ENCODE results near the gene GRK5.
A peak's percentile ranks its signal among the peaks of the same experiment; 100 is the strongest.
"Not testable (repeated sequence)": the region's sequence is repeated elsewhere in the genome, so short reads cannot be mapped to it uniquely, and the experiment has no call there.

The GRK5 gene

DNA sequence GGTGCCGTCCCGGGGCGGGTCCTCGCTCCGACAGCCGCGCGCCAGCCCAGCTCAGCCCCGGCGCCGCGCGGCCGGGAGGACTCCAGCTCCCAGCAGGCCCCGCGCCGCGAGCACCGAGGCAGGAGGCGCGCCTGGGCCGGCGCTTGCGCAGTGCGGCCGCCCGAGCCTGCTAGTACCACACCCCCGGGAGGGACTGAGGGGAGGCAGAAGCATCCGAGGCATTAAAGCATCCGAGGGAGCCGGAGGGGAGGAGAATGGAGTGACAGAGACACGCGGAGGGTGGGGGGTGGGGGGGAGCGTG is at the start of gene GRK5:
TSS of gene GRK5 (plus strand) at position 206 of the 301 bp plus-strand sequence. CDS start 347 bp downstream, outside the sequence.
- DNase-seq: peak; percentile 82

DNA sequence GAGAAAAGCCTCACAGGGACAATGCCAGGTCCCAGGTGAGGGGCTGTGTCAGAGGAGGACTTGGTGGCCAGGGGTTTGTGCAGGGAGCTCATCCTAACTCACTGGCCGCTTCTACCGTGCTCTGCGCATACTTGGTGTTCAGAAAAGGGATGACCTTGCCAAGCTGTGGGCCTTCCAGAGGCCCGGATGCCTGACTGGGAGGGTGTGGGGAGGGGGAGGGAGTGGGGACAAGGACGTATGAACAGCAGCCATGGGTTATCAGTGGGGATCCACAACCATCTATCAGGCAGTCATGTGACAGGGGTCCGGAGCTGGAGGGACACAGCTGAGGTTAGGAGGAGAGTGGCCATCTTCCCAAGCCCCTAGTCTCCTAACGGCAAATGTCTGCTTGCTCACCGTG is 48.0 kb upstream of the GRK5 start:
- DNase-seq: no peak

GRCh38 chr10:119161680-119162451 is 45.5 kb upstream of the GRK5 start:
- peak; percentile 39 for DNase-seq

- no peak for DNase-seq
These were observed 44.8 kb upstream of the GRK5 start for GRCh38 chr10:119162452-119163092.

DNA sequence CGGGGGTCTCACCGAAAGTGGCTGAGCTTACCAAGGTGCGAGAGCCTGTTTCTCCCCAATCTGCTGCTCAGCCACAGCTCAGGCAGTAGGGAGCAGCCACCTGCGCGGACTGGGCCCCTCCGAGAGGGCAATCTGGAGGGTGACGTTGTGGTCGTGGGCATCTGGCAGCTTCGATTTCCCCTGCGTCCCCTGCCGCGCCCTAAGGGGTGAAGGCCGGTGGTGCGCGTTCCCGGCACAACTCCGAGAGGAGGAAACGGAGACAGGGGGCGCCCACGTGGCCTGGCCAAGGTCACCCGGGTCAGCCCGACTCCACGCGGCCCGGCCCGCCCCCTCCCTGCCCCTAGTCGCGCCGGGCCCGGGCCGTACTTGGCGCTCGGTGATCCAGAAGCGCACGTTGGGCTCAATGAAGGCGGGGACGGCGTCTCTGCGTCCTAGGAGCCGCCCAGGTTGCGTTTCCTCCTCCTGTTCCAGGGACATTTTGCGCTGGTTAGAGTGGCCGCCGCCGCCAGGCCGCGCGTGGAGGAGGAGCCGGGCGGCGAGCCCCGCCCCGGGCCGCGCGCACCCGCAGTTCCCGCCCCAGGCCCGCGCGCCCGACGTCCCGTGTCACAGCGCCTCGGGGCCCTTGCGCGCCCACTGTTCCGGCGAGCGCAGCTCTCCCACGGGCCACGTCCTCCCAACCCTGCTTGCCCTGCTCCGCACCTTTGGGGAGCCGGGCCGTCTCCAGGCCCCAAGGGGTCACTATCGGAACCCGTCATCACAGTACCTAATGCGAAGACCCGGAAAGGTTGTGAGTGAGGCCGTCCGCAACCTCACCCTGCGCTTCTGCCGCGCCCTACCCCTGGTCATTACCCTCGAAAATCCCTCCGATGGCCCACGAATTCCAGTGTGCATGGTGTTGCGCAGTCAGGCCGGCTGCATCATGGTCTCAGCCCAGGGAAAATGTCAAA is 41.9 kb upstream of the GRK5 start, which contains the start of gene SFXN4:
TSS of gene SFXN4 (minus strand) at position 544 of the 947 bp plus-strand sequence. CDS start at position 477, 67 bp downstream.
- DNase-seq: peak; percentile 16

DNA sequence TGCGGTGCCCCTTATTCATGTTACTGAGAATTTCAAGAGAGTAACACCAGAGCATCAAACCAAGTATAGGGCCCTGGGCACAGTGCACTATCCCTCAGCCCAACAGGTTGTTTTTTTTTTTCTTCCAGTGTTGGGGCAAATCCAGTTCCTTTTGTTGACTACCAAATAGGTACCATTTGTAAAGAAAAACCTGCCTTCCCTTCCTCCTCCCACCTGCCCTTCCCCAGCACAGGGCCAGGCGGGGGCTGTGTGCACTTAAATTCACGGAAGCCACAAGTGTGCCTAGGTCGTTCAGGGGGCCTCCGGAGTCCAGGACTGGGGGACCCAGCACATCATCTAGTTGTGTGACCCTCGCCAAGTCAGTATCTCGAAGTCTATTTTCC is 41.3 kb upstream of the GRK5 start:
- DNase-seq: no peak

GRCh38 chr10:119166564-119166963 is 40.8 kb upstream of the GRK5 start:
- DNase-seq: no peak

- DNase-seq: no peak
These were observed 40.3 kb upstream of the GRK5 start for GRCh38 chr10:119167041-119167440.

GRCh38 chr10:119174109-119174508 is 33.3 kb upstream of the GRK5 start:
- no peak for DNase-seq

DNA sequence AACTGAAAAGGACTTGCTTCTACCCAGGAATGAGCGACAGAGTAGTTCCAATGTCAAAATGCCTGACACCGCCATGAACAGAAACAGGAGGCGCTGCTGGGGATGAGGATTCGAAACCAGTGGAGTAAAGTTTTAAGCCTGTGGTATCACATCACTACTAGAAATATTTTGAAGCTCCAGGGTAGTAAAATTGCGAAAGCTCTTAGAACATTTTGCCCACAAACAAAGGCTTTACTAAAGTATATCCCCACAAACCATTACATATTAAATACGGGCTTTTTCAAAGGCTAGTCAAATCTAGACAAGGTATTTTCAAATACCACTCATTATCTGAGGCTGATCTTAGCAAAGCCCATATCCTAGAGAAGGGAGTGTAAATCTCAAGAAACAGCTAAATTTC is 31.2 kb upstream of the GRK5 start:
- DNase-seq: no peak

DNA sequence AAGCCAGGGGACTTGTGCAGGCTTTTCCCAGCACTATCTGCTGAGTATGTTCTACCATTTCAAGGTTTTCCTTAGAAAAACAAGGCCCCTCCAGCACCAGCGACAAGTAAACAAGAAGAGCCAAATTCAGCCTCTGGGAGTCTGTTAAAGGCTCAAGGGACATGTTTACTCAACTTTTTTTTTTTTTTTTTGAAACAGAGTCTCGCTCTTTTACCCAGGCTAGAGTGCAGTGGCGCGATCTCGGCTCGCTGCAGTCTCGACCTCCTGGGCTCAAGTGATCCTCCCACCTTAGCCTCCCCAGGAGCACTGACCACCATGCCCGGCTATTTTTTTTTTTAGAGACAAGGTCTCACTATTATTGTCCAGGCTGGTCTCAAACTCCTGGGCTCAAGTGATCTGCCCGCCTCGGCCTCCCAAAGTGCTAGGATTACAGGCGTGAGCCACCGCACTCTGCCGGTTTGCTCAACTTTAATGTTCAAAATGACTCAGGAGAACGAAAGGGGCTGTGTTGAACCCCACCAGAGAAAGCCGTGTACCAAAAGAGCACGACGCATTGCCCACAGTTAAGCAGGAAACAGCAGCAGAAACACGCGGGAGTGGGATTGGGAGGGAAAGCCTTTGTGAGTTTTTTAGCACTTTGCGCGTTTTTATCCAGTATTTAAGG is 29.5 kb upstream of the GRK5 start:
- DNase-seq: no peak

DNA sequence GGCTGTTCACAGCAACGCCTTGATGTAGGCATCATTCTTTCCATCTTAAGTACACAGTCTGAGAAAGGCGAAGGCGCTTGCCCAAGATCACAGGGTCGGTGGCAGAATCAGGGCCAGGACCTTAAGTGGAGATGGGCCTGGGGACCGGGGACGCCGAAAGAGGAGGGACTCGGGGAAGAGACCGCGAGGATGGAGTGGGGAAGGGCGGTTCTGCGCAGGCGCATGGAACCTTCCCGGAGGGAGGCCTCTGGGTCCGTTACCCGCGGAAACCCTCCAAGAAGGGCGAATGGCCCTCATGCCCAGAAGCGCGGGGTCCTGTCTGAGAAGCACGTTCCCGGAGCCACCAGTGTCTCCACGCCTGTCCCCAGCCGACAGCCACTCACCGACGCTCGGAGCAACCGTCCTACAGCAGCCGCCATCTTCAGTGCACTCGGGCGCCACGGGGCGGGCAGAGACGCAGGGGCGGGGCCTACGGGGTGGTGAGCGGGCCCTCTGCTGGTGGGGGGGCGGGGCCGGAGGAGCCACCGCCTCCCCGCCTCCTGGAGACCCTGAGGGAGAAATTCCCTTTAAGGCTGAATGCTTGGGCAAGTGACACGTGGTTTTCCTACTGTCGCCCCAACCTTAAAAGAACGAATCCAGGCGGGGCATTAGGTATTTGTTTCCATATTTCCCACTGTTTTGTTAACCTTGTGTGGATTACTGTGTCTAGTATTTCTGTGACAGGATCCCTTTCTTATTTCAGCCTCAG is 28.8 kb upstream of the GRK5 start, which contains the start of gene PRDX3:
TSS of gene PRDX3 (minus strand) at position 441 of the 748 bp plus-strand sequence. CDS start at position 419, 22 bp downstream.
- peak; percentile 75 for DNase-seq

DNA sequence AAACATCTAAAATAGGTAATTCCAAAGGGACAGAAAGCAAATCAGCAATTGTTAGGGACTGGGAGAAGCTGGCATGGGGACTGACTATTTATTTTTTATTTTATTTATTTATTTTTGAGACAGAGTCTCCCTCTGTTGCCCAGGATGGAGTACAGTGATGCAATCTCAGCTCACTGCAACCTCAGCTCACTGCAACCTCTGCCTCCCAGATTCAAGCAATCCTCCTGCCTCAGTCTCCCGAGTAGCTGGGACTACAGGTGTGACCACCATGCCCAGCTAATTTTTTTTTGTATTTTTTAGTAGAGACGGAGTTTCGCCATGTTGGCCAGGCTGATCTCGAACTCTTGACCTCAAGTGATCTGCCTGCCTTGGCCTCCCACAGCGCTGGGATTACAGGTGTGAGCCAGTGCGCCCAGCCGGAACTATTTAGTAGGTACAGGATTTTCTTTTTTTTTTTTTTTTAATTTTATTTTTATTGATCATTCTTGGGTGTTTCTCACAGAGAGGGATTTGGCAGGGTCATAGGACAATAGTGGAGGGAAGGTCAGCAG is 26.4 kb upstream of the GRK5 start:
- DNase-seq: not testable (repeated sequence)

GRCh38 chr10:119183664-119184412 is 23.5 kb upstream of the GRK5 start:
- DNase-seq: no peak

GRCh38 chr10:119189811-119190282 is 17.5 kb upstream of the GRK5 start:
- DNase-seq: peak; percentile 32

DNA sequence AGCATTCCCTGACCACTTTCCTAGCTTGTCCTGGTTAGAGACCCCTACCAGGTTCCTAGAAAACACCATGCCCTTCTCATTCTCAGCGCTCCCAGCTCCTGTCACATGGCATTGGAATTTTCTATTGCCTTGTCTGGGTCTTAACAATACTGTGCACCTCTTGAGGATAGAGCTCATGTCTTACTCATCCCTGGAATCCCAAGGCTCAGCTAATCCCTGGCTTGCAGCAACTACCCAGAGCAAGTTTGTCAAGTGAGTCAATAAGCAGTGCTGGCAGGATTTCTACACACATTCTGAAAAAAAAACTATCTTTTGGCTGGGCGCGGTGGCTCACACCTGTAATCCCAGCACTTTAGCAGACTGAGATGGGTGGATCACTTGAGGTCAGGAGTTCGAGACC is 17.0 kb upstream of the GRK5 start:
- peak; percentile 77 for DNase-seq

DNA sequence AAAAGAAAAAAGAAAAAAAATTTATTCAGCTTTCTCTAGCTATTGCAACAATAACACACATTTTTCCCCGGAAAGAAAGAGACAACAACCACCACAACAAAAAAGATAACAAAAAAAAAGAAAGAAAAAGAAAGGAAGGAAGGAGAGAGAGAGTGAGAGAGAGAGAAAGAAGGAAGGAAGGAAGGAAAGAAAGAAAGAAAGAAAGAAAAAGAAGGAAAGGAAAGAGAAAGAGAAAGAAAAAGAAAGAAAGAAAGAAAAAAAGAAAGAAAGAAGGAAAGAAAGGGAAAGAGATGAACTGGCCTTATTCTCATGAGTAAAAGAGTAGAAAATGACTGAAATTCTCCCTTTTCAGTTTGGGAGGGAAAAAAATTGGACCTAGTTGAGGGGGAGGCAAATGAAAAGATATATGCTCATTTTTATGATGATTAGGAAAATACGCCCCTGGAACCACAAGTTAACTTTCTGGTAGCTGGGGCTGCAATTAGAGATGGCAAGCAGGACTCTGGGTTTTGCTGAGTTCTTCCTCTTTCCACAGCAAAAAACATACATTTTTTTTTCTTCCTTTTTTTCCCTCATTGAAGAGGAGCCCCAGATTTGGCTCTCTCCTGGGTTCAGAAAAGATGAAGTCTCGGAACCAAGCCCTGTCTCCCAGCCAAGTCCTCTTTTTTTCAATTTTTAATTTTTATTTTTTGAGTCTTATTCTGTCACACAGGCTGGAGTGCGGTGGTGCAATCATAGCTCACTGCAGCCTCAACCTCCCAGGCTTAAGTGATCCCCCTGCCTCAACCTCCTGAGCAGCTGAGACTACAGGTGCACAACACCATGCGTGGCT is 16.2 kb upstream of the GRK5 start:
- no peak for DNase-seq

GRCh38 chr10:119191881-119192280 is 15.5 kb upstream of the GRK5 start:
- no peak for DNase-seq

GRCh38 chr10:119197921-119198320 is 9.4 kb upstream of the GRK5 start:
- DNase-seq: no peak

DNA sequence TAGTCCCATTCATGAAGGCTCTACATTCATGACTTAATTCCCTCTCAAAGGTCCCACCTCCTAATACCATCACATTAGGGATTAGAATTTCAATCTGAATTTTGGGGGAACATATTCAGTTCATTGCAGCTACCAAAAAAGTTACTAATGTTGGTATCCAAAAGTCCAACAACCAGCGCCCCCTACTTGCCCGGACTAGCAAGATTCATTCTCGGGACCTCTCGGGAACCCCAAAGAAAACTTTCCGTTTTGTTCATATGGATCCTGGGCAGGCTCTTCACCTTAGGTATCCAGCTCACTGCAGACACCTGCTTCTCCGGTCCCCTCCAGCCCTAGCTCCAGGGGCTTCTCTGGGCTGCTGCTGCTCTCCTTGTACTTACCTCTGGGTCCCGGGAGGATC is 8.9 kb upstream of the GRK5 start:
- no peak for DNase-seq
